HG02759 (cell line): Measurements from ENCODE around the gene MAGEB18.

Experiments used
- ATAC-seq: cut with Tn5 transposase; IDR thresholded peaks from one replicate; pipeline ENCODE4 v1.9.1; 2021; ENCODE audit warnings: mild to moderate bottlenecking, moderate library complexity; ENCODE audit not compliant: unreplicated experiment

MAGEB18 gene

DNA sequence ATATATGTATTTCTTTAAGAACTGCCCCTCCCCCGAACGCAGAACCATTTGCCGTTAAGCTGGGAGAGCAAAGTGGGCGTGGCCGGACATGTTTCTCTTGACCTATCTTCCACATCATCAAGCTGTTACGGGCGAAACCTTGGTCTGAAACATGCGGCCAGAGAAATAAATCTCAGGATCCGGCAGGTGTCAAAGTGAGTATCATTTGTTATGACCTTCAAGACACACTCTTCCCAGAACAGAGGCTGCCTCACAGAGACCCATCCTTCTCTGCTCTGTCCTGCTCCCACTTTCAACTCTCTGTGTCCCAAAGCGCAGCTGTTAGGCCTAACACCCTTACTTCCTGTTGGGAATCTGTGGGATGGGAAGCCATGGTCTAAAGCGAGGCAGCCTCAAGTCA lies at the start of gene MAGEB18:
MAGEB18 (plus strand) TSS at position 70 of the 400 bp plus-strand sequence. CDS start 643 bp downstream, outside the sequence.
- no peak for ATAC-seq

DNA sequence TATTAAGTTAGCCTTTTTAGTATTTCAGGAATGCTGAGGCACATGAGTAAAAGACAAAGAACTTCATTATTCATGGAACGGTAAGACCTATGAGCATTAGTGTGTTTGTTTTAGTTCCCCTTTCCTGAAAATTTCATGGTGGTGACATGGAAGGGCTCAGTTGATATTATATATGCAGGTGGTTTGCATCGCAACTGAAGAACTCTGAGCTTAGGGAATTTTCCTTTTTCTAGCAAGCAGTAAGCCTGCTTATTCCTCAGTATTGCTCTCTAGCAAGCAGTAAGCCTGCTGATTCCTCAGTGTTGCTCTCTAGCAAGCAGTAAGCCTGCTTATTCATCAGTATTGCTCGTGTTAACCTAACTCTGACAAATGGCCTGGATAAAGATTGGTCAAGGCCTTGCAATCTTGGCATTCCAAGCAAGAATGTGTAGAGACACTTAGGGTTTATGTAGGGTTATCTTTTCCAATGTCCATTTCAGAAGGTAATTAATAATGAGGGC lies 37.7 kb upstream of the MAGEB18 start:
- no peak for ATAC-seq

DNA sequence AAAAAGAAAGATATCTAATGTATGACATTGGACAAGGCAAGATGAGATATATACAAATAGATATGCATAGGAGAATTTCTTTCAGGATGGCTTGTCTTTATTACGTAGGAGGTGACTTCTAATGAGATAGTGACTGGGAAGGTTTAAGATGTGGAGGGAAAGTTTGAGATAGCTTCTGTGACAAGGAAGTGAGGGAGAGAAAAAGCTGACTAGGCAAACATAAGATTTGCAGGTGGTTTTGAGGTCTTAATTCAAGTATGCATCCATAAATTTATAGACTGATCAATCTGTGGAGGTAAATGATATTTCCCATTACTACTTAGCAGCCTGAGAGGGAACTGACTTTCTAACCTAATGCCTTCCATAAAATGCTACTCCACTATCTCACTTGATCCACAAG lies 29.0 kb upstream of the MAGEB18 start:
- ATAC-seq, result no peak

DNA sequence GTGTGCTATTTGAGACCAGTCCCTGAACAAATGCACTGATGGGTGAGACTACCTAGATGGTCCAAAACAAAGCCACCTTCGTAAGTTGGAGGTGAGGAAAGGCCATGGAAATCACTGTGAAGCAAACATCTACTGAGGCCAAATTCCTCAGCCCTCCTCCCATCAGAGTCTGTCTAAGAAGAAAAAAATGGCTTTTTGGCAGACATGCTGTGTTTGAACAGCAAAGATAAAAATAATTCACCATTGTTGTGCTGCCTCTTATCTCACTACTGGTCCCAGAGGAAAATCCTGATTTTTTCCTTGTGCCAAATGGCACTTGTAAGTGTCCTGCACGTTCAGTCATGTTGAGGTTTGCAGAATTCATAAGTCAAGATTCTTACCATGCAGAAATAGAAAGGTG lies 7.9 kb downstream of the MAGEB18 start:
- no peak for ATAC-seq

DNA sequence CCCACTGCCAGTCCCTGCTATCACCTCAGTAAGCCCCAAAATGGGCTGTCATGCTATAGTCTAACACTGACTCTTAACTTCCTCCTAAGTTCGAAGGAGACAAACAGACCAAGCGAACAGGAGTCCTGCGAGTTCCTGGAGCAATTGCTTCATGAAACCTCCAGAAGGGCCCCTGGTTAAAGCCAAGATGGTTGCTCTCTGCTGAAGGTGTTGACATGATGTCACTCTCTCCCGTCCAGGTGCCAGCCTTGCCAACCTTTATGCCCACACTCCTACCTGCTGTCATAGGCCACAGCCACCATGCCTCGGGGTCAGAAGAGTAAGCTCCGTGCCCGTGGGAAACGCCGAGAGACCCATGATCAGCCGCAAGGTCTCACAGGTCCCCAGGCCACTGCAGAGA lies 22.2 kb downstream of the MAGEB18 start, which contains the start of gene MAGEB6B:
MAGEB6B (plus strand) TSS at position 301 of the 400 bp plus-strand sequence; CDS start at position 301, 0 bp downstream.
- ATAC-seq, result no peak
